GM12878 (cell line): Measurements from ENCODE around the gene ITCH. TPM values are rescaled to one million over a fixed set of nuclear protein-coding genes. Genes with fewer than 3 reads are reported as not detected.
A peak's percentile ranks its signal among the peaks of the same experiment; 100 is the strongest.

Experiments
- ATAC-seq: fragments of 200-7000 bp; cut with Tn5 transposase; 3 replicates; pipeline ENCODE4 v1.9.1; 2020; ENCODE audit warnings: mild to moderate bottlenecking, moderate library complexity
- BruUV-seq: library from RNA; stranded (reverse); fragments of 400-500 nt; replicated peaks from 2 replicates; lab custom pipeline; 2021; lab: Mats Ljungman, UMichigan
- CTCF ChIA-PET: fragments of 300-600 bp; sonication (Branson Sonifier 250); formaldehyde crosslinking; extraction: SDS; loops from one replicate; lab custom pipeline; 2021; ENCODE audit warnings: inconsistent platforms; lab: Yijun Ruan, JAX
- POLR2A ChIA-PET: fragments of 350-600 bp; formaldehyde crosslinking; extraction: SDS; loops from one replicate; lab custom pipeline; 2021; ENCODE audit warnings: inconsistent platforms; lab: Charles Lee
- RAD21 ChIA-PET: fragments of 300-600 bp; sonication (Branson Sonifier 250); formaldehyde crosslinking; loops from one replicate; lab custom pipeline; 2023; ENCODE audit warnings: antibody characterized with exemption; ENCODE audit not compliant: unreplicated experiment; lab: Charles Lee
- SMC1A ChIA-PET: fragments of 300-600 bp; sonication (Branson Sonifier 250); formaldehyde crosslinking; loops from one replicate; lab custom pipeline; 2023; ENCODE audit not compliant: unreplicated experiment, uncharacterized antibody; lab: Charles Lee
- DNase-seq: peaks from one replicate; pipeline ENCODE4 v3.0.0-alpha.2; 2011; ENCODE audit warnings: low read depth, low spot score
- FAIRE-seq: peaks from 3 replicates; lab custom pipeline; 2011; peaks lifted over from hg19 to GRCh38; lab: Jason Lieb, UNC
- H2AFZ ChIP-seq: 2 replicates; pipeline ENCODE4 v1.6.0; 2011; ENCODE audit warnings: low read depth, low read length, control low read depth; ENCODE audit not compliant: control insufficient read depth
- H3K27ac ChIP-seq: 2 replicates; pipeline ENCODE4 v1.5.1; 2011; ENCODE audit warnings: control low read depth; ENCODE audit not compliant: control insufficient read depth, insufficient read depth
- H3K27me3 ChIP-seq, 2 experiments: replicated peaks in 1 of 2; 2 replicates each; pipeline versions ENCODE4 v1.6.0 to v1.6.1; 2011; ENCODE audit warnings: low read length in 1 of 2; ENCODE audit not compliant: control insufficient read depth in 2 of 2, insufficient read depth in 2 of 2
- H3K36me3 ChIP-seq, 2 experiments: 2 replicates each; pipeline ENCODE4 v1.5.1; 2011; ENCODE audit warnings: low read length in 1 of 2; ENCODE audit not compliant: control insufficient read depth in 2 of 2, insufficient read depth in 2 of 2
- H3K4me1 ChIP-seq: 2 replicates; pipeline ENCODE4 v1.6.1; 2011; ENCODE audit warnings: mild to moderate bottlenecking, low read length, moderate library complexity, mixed read lengths; ENCODE audit not compliant: control insufficient read depth, insufficient read depth
- H3K4me2 ChIP-seq: 2 replicates; pipeline ENCODE4 v1.6.0; 2011; ENCODE audit warnings: control low read depth; ENCODE audit not compliant: control insufficient read depth, insufficient read depth
- H3K4me3 ChIP-seq: fragments of 200-600 bp; sonication (generic); 2 replicates; pipeline ENCODE4 v1.5.1; 2016
- H3K79me2 ChIP-seq: 2 replicates; pipeline ENCODE4 v1.6.0; 2011; ENCODE audit warnings: low read length; ENCODE audit not compliant: control insufficient read depth, insufficient read depth
- H3K9ac ChIP-seq: 2 replicates; pipeline ENCODE4 v1.8.0; 2011; ENCODE audit warnings: low read length, control low read depth, mixed read lengths; ENCODE audit not compliant: control insufficient read depth, insufficient read depth
- H3K9me3 ChIP-seq: replicated peaks from 3 replicates; pipeline ENCODE4 v1.5.1; 2011; ENCODE audit warnings: mild to moderate bottlenecking, low read length; ENCODE audit not compliant: control insufficient read depth, insufficient read depth
- H4K20me1 ChIP-seq: 2 replicates; pipeline ENCODE4 v1.6.0; 2011; ENCODE audit not compliant: control insufficient read depth, insufficient read depth
- FOXM1 ChIP-seq: IDR thresholded peaks from 2 replicates; pipeline ENCODE4 v1.6.1; 2012; ENCODE audit warnings: low read depth, mild to moderate bottlenecking, inconsistent platforms, low read length, moderate library complexity
- IKZF2 ChIP-seq, 2 experiments: fragments of 450-650 bp; IDR thresholded peaks; 2 replicates each; pipeline ENCODE4 v1.6.1; 2017; ENCODE audit warnings: mild to moderate bottlenecking in 2 of 2, moderate library complexity in 2 of 2
- PAX5 ChIP-seq: IDR thresholded peaks from 2 replicates; pipeline ENCODE4 v1.6.1; 2011; ENCODE audit warnings: low read depth, low read length, borderline replicate concordance
- SREBF1 ChIP-seq: IDR thresholded peaks from 2 replicates; pipeline ENCODE4 v1.6.1; 2012; ENCODE audit warnings: mild to moderate bottlenecking, low read length
- STAT1 ChIP-seq: fragments of 450-650 bp; conservative IDR thresholded peaks from 2 replicates; pipeline ENCODE4 v1.6.1; 2014; ENCODE audit warnings: antibody characterized with exemption, mild to moderate bottlenecking
- WGBS: methylation state at CpG from one replicate; pipeline ENCODE4 v1.1.6; 2016; ENCODE audit warnings: low lambda C conversion rate; ENCODE audit not compliant: insufficient replicate concordance, insufficient coverage; ENCODE audit errors: missing lambda C conversion rate; 5-methylcytosine and 5-hydroxymethylcytosine counted together
- in situ Hi-C: fragments of 300-500 bp; cut with MboI; formaldehyde crosslinking; loops from 9 replicates; pipeline ENCODE4 v1.14.3; 2018; ENCODE audit warnings: mixed read lengths
- intact Hi-C: fragments of 100-400 bp; cut with micrococcal nuclease; formaldehyde crosslinking; loops from one replicate; pipeline ENCODE4 v1.14.2; 2022; ENCODE audit not compliant: unreplicated experiment
- polyA plus RNA-seq, 11 experiments: library from polyadenylated mRNA; depleted of rRNA in 4 of 11; unstranded in 6 of 11; stranded (reverse) in 5 of 11; fragments of >200 nt; fragmentation: Nextera tagmentation in 4 of 11; fragmentation: Illumina TruSeq in 1 of 11; extraction: Ambion mirVana in 4 of 11; extraction: Trizol in 1 of 11; gene quantifications; 1 replicate in 1 of 11; 2 replicates in 10 of 11; pipeline versions ENCODE4 v1.2.1 to v1.2.3, GENCODE V29; 2011 to 2016; ENCODE audit warnings: inconsistent platforms in 2 of 11, missing spikeins in 2 of 11, low read depth in 1 of 11
- total RNA-seq, 4 experiments: library from RNA; depleted of rRNA in 3 of 4; stranded (reverse); fragments of >200 nt in 3 of 4; fragmentation: Illumina TruSeq in 1 of 4; extraction: Trizol in 1 of 4; gene quantifications; 2 replicates each; pipeline versions ENCODE4 v1.2.1 to v1.2.3, GENCODE V29; 2013 to 2021

Gene ITCH
- total and polyA plus RNA-seq, 10 of the 15 experiments (the other 5 are each of a cell fraction or from before 2014, with no cell fraction given): 7.5 to 46.1 (median 21.5) TPM

DNA sequence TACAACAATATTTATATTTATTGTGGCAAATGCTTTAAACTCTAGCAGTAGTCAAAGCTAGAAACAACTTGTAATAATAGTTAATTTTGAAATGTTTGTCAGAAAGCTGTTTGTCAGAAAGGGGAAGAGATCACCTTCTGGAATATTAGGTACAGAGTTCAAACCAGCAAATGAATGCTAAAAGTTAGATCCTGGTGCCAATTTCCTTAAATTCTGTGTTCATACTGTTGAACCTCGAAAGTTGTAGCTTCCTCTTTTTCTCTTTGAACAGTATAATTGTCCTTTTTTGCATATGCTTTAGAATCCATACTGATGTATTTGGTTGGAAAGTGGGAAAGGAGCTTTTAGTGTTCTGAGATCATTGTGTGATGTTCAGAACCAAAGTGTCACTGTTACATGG is 22.4 kb downstream of the ITCH start:
- in situ Hi-C loops: no loop called here
- FAIRE-seq: no peak
- Histone ChIP-seq H3K79me2 (peaks cover 6% of the 10 kb centered on the region), H3K9me3 (no peaks in the 10 kb centered on the region), H3K4me1 (peaks cover 8% of the 10 kb centered on the region), H3K36me3 (peaks cover 0 to under 1% of the 10 kb centered on the region in 2 experiments; a peak in 3 of 4 replicates), H3K4me2 (no peak overlapping the region), H3K27ac (no peak overlapping the region), H3K9ac (no peak overlapping the region), H3K27me3 (no peaks in the 10 kb centered on the region), H2AFZ (no peak overlapping the region), H3K4me3 (no peak overlapping the region), H4K20me1 (no peaks in the 10 kb centered on the region)
- ATAC-seq: no peak
- ChIA-PET POLR2A (interaction anchor here (1.1 to 1.6 kb wide), 2 partner anchors 8 to 11 kb away, joined by 3 read pairs; no protein-coding TSS in a partner anchor), RAD21 (interaction anchor here (0.7 to 1.3 kb wide), 4 partner anchors 20 to 73 kb away, joined by 3 to 6 read pairs (median 4); no protein-coding TSS in a partner anchor), CTCF (interaction anchor here (0.6 to 1.2 kb wide), 2 partner anchors 73 to 293 kb away, joined by 3 to 8 read pairs; no protein-coding TSS in a partner anchor), SMC1A (interaction anchor here (0.8 to 1.6 kb wide), 6 partner anchors 19 to 73 kb away, joined by 3 to 6 read pairs (median 3); partner anchors contain the start of gene ITCH)
- TF ChIP-seq FOXM1 (no peak), IKZF2 (IDR thresholded peaks at IDR 0.05) (0 out of 4 replicates have a peak, but pooled peaks of 1 of the 2 experiments have one; percentile 9), SREBF1 (no peak)
- intact Hi-C loops: no loop called here
- DNase-seq: no peak
- no TSS peak for BruUV-seq
- 0% methylated on average over 1 of the region's 1 CpG for WGBS

DNA sequence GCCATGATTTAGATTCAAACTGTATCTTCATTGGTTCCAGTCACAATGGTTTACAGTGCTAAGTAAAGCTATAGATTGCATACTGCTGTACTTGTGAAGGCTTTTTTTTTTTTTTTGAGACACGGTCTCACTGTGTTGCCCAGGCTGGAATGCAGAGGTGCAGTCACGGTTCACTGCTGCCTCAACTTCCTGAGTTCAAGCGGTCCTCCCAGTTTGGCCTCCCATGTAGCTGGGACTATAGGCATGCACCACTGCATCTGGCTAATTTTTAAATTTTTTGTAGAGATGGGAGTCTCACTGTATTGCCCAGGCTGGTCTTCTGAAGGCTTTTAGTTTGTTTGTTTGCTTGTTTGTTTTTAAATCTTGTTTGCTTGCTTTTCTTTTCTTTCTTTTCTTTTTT is 24.9 kb downstream of the ITCH start:
- no peak overlapping the region for H3K9ac ChIP-seq
- peak overlapping the region; percentile 42 for H3K4me2 ChIP-seq
- SMC1A ChIA-PET: interaction anchor here (0.7 to 1.8 kb wide), 3 partner anchors 10 to 17 kb away, joined by 3 to 8 read pairs (median 4); no protein-coding TSS in a partner anchor

More for the DNA sequence above, 24.9 kb downstream of the ITCH start:
- DNase-seq (no peak), FAIRE-seq (no peak), ATAC-seq (no peak)
- RAD21 ChIA-PET: interaction anchor here (0.7 to 1.1 kb wide), 2 partner anchors 17 to 25 kb away, joined by 4 to 5 read pairs; partner anchors contain the start of gene ITCH
- WGBS: 12% methylated on average over 3 of the region's 3 CpGs
- no TSS peak for BruUV-seq
- no peaks in the 10 kb centered on the region for H4K20me1 ChIP-seq
- POLR2A ChIA-PET: interaction anchor here (0.5 to 0.6 kb wide), 2 partner anchors 10 to 29 kb away, joined by 3 to 4 read pairs; no protein-coding TSS in a partner anchor
- in situ Hi-C loops (no loop called here), intact Hi-C loops (no loop called here)
- H3K4me1 ChIP-seq: peaks cover 18% of the 10 kb centered on the region
- peak; percentile 41; the same call in 1 of the 2 replicates for TF ChIP-seq PAX5
- no peak for TF ChIP-seq STAT1
- H2AFZ ChIP-seq: no peak overlapping the region
- no peaks in the 10 kb centered on the region for H3K9me3 ChIP-seq
- no peak overlapping the region for H3K27ac ChIP-seq
- no peak overlapping the region for H3K4me3 ChIP-seq
- H3K79me2 ChIP-seq: peaks cover 6% of the 10 kb centered on the region
- no peaks in the 10 kb centered on the region for H3K27me3 ChIP-seq
- CTCF ChIA-PET: interaction anchor here (0.7 kb wide), 1 partner anchor 29 kb away, joined by 3 read pairs; no protein-coding TSS in a partner anchor
- peaks cover 0 to 8% of the 10 kb centered on the region in 2 experiments; a peak in 3 of 4 replicates for H3K36me3 ChIP-seq
